Epithelial cell of esophagus (primary cell): ENCODE results near the gene CCDC90B.

Source experiments
- DNase-seq: peaks from one replicate; pipeline ENCODE4 v3.0.0; 2010; ENCODE audit warnings: low read depth
- H3K4me3 ChIP-seq: 2 replicates; pipeline ENCODE4 v1.5.1; 2011; ENCODE audit warnings: mild to moderate bottlenecking, low read length, control low read depth
- TF ChIP-seq, protein P1 (sequence below): IDR thresholded peaks from 2 replicates; pipeline ENCODE4 v1.5.1; 2011; ENCODE audit warnings: low read depth, mild to moderate bottlenecking, low read length, control low read depth, inconsistent platforms; ENCODE audit not compliant: insufficient read depth; ENCODE audit errors: missing control alignments

The CCDC90B gene

DNA sequence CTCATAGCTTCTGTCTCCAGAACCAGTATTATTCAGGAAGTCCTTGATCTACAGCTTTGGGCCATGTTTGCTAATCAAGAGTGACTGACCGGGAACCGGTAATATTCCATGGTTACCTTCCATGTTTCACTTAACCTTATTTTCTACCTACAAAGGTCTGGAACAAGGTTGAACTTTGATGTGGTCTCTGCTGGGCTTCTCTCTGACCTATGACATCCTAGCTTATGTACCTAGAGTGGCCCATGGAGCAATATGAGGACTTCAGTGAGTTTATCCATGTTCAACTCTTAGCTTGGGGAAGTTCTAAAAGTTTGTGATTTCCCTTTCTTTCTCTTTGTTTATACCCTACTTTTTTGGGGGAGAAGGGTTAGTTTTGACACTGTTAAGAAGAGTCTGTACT lies 33.2 kb downstream of the CCDC90B start:
- no peak for DNase-seq

GRCh38 chr11:83252266-83252665 lies 33.9 kb downstream of the CCDC90B start:
- no peak overlapping the region for H3K4me3 ChIP-seq
- DNase-seq, result no peak
- TF ChIP-seq, protein P1, sequence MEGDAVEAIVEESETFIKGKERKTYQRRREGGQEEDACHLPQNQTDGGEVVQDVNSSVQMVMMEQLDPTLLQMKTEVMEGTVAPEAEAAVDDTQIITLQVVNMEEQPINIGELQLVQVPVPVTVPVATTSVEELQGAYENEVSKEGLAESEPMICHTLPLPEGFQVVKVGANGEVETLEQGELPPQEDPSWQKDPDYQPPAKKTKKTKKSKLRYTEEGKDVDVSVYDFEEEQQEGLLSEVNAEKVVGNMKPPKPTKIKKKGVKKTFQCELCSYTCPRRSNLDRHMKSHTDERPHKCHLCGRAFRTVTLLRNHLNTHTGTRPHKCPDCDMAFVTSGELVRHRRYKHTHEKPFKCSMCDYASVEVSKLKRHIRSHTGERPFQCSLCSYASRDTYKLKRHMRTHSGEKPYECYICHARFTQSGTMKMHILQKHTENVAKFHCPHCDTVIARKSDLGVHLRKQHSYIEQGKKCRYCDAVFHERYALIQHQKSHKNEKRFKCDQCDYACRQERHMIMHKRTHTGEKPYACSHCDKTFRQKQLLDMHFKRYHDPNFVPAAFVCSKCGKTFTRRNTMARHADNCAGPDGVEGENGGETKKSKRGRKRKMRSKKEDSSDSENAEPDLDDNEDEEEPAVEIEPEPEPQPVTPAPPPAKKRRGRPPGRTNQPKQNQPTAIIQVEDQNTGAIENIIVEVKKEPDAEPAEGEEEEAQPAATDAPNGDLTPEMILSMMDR, result no peak

More for the DNA sequence above, 33.2 kb downstream of the CCDC90B start:
- TF ChIP-seq, protein P1, result no peak
- H3K4me3 ChIP-seq, result no peak overlapping the region

- peak; percentile 57 for DNase-seq
- H3K4me3 ChIP-seq, result no peak overlapping the region
- TF ChIP-seq, protein P1, result peak; percentile 75
These were observed 36.1 kb downstream of the CCDC90B start for GRCh38 chr11:83249972-83250593.

DNA sequence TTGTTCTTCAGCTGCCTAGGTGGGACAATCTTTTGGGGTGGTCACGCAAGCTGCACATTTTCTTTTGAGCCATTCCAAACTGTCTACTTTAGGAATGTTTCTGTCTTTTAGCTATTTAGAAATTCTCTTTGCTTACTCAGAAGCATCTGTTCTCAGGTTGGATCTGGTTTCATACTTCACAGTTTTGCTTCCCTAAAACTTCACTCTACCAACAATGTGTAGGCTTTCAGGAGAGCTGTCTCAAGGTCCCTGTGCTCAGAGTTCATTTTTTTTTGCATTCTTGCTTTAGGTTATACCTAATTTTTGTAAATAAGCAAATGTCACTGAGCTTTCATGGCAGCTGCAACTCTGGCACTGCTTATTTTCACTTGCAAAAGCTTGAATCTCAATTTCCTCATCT lies 36.7 kb downstream of the CCDC90B start:
- no peak for DNase-seq
- H3K4me3 ChIP-seq, result no peak overlapping the region
- TF ChIP-seq, protein P1, result no peak

DNA sequence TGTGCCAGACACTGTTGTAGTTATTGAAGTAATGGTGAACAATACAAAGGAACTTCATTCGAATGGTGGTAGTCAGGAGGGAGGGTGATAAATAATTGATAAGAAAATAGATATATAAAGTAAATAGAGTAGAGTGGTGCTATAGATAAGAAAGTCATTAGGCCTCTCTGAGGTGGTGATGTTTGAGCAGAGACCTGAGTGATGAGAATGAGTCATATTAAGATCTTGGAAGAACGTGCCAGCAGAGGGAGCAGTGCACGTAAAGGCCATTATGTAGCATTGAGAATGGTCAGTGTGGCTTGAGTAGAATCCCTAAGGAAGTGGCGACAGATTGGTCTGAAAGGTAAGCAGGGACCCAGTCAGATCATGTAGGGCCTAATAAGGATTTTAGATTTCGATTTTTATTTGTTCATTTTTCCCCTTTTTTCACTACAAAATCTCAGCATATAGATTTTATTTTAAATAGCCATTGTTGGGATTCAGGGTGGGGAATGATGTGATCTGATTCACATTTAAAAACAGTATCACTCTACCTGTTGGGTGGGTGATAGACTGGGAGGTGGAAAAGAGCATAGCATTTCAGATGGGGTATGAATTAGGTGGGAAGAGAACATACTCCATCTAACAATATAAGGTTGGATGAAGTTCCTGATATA lies 44.7 kb downstream of the CCDC90B start:
- DNase-seq, result peak; percentile 76

GRCh38 chr11:83238111-83238510 lies 48.1 kb downstream of the CCDC90B start:
- H3K4me3 ChIP-seq, result no peak overlapping the region
- peak; percentile 52 for DNase-seq
- TF ChIP-seq, protein P1, result no peak

More for the DNA sequence above, 44.7 kb downstream of the CCDC90B start:
- TF ChIP-seq, protein P1, result peak; percentile 73
- H3K4me3 ChIP-seq, result no peak overlapping the region
